ENCODE measurements around the gene PITPNM3. TPM values are rescaled to one million over a fixed set of nuclear protein-coding genes. Genes with fewer than 3 reads are reported as not detected.
"Not testable (repeated sequence)": the region's sequence is repeated elsewhere in the genome, so short reads cannot be mapped to it uniquely, and the experiment has no call there.

Gene PITPNM3
- total and polyA plus RNA-seq, 4 experiments from 2014 or later = 0.05 to 0.50 (median 0.29) TPM; not detected in 1

DNA sequence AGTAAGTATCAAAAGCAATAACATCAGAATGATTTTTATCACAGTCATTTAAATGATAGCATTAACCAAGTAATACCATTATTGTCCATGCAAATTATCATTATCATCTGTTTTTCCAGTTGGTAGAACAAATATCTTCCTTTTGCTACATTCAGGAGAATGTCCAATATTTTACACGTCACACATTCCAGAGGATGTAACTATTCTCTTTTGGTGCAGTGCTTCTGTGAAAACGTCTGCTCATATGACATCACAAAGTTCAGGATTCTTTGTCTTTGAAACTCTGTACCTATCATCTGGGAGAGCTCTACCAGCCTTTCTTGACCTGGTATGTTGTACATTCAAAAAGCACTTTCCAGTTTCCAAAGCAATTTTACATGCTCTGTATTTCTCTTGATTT is 40.2 kb upstream of the PITPNM3 start:
- no peak for DNase-seq
- intact Hi-C loops (cut with micrococcal nuclease) = no loop called here
- CTCF ChIA-PET (ENCODE audit: partially characterized antibody) = no interaction called here
- no peaks in the 10 kb centered on the region for H3K27me3 Mint-ChIP-seq
- H3K36me3 Mint-ChIP-seq = peaks cover 76 to 84% of the 10 kb centered on the region in 2 donors
- Histone ChIP-seq H3K9me3 (ENCODE audit: control insufficient read depth in 1 of 2, low read length in 2 of 2) (no peaks in the 10 kb centered on the region), H3K27ac (ENCODE audit: low read depth, low read length) (no peak overlapping the region), H3K4me3 (ENCODE audit: low read length in 2 of 2) (no peak overlapping the region), H3K36me3 (ENCODE audit: insufficient read depth, low read length) (peaks cover 33% of the 10 kb centered on the region), H3K27me3 (ENCODE audit: insufficient read depth, low read length) (no peaks in the 10 kb centered on the region), H3K4me1 (ENCODE audit: insufficient read depth, low read length) (no peaks in the 10 kb centered on the region)
- no peak overlapping the region for H3K4me3 Mint-ChIP-seq
- no peaks in the 10 kb centered on the region for H3K9me3 Mint-ChIP-seq
- H3K27ac Mint-ChIP-seq = no peak overlapping the region
- H3K4me1 Mint-ChIP-seq = no peaks in the 10 kb centered on the region
- POLR2A ChIA-PET (ENCODE audit: partially characterized antibody) = no interaction called here

DNA sequence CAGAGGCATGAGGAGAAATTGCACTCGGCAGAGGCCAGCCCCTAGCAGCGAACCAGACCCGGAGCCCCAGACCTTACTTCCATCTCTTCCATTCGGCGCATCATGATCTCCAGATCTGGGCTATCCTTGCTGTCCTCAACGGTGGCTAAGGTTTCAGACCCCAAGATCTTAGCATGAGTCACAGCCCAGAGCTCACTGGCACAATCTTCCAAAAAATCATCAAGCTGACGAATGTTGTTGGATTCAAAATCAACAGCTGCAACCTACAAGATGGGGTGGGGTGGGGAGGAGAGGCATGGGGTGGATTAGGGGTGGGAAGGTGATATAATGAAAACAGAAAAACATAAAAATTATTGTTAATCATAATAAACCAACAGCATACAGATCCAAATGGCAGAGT is 39.7 kb upstream of the PITPNM3 start:
- H3K4me3 ChIP-seq (ENCODE audit: low read length in 2 of 2) = no peak overlapping the region
- no peak overlapping the region for H3K27ac Mint-ChIP-seq
- no peaks in the 10 kb centered on the region for H3K4me1 Mint-ChIP-seq
- no peaks in the 10 kb centered on the region for H3K9me3 Mint-ChIP-seq
- H3K27ac ChIP-seq (ENCODE audit: low read depth, low read length) = no peak overlapping the region
- intact Hi-C loops (cut with micrococcal nuclease) = no loop called here
- POLR2A ChIA-PET (ENCODE audit: partially characterized antibody) = no interaction called here
- H3K27me3 Mint-ChIP-seq = no peaks in the 10 kb centered on the region
- H3K36me3 Mint-ChIP-seq = peaks cover 76 to 85% of the 10 kb centered on the region in 2 donors
- no peaks in the 10 kb centered on the region for H3K27me3 ChIP-seq (ENCODE audit: insufficient read depth, low read length)
- no peaks in the 10 kb centered on the region for H3K9me3 ChIP-seq (ENCODE audit: control insufficient read depth in 1 of 2, low read length in 2 of 2)
- H3K4me3 Mint-ChIP-seq = no peak overlapping the region
- peaks cover 37% of the 10 kb centered on the region for H3K36me3 ChIP-seq (ENCODE audit: insufficient read depth, low read length)
- DNase-seq = no peak
- CTCF ChIA-PET (ENCODE audit: partially characterized antibody) = no interaction called here
- no peaks in the 10 kb centered on the region for H3K4me1 ChIP-seq (ENCODE audit: insufficient read depth, low read length)

DNA sequence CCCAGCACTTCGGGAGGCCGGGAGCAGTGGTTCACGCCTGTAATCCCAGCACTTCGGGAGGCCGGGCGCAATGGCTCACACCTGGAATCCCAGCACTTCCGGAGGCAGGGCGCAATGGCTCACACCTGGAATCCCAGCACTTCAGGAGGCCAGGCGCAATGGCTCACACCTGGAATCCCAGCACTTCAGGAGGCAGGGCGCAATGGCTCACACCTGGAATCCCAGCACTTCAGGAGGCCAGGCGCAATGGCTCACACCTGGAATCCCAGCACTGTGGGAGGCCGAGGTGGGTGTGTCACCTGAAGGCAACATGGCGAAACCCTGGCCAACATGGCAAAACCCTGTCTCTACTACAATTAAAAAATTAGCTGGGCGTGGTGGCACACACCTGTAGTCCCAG is 37.0 kb upstream of the PITPNM3 start:
- DNase-seq; H3K4me3 Mint-ChIP-seq; H3K9me3 Mint-ChIP-seq; intact Hi-C loops (cut with micrococcal nuclease); H3K27ac Mint-ChIP-seq; H3K27me3 ChIP-seq (ENCODE audit: insufficient read depth, low read length); H3K27ac ChIP-seq (ENCODE audit: low read depth, low read length); CTCF ChIA-PET (ENCODE audit: partially characterized antibody); H3K4me3 ChIP-seq (ENCODE audit: low read length in 2 of 2); POLR2A ChIA-PET (ENCODE audit: partially characterized antibody); H3K9me3 ChIP-seq (ENCODE audit: control insufficient read depth in 1 of 2, low read length in 2 of 2); H3K4me1 ChIP-seq (ENCODE audit: insufficient read depth, low read length); H3K27me3 Mint-ChIP-seq; H3K4me1 Mint-ChIP-seq: not testable (repeated sequence)
- peaks cover 74 to 82% of the 10 kb centered on the region in 2 donors for H3K36me3 Mint-ChIP-seq
- peaks cover 43% of the 10 kb centered on the region for H3K36me3 ChIP-seq (ENCODE audit: insufficient read depth, low read length)

DNA sequence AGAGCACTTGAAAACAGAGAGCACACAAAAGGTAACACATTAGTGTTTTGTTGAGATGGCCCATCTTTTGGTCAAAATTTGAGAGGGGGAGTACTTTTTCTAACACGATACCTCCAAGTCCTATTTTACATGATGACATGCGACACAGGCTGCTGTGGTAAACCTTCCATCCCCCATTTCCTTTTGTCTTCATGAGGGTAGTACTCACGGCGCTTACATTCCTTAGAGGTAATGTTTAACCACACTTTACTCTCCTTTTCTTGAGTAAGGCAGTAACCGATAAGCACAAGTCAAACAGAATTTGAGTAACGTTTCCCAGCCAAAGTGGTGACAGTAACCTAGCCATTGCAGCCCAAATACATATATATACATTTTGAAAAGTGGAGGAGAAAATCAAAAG is 35.8 kb upstream of the PITPNM3 start:
- peaks cover 44% of the 10 kb centered on the region for H3K36me3 ChIP-seq (ENCODE audit: insufficient read depth, low read length)
- H3K4me1 ChIP-seq (ENCODE audit: insufficient read depth, low read length) = no peaks in the 10 kb centered on the region
- no peak overlapping the region for H3K4me3 ChIP-seq (ENCODE audit: low read length in 2 of 2)
- no peaks in the 10 kb centered on the region for H3K4me1 Mint-ChIP-seq
- CTCF ChIA-PET (ENCODE audit: partially characterized antibody) = no interaction called here
- no peaks in the 10 kb centered on the region for H3K27me3 ChIP-seq (ENCODE audit: insufficient read depth, low read length)
- POLR2A ChIA-PET (ENCODE audit: partially characterized antibody) = no interaction called here
- no peaks in the 10 kb centered on the region for H3K9me3 Mint-ChIP-seq
- peak overlapping the region in 1 of 7 donors; percentile 64 for H3K27ac Mint-ChIP-seq
- intact Hi-C loops (cut with micrococcal nuclease) = no loop called here
- DNase-seq = no peak
- no peaks in the 10 kb centered on the region for H3K27me3 Mint-ChIP-seq
- H3K36me3 Mint-ChIP-seq = peaks cover 77 to 85% of the 10 kb centered on the region in 2 donors
- H3K27ac ChIP-seq (ENCODE audit: low read depth, low read length) = no peak overlapping the region
- H3K9me3 ChIP-seq (ENCODE audit: control insufficient read depth in 1 of 2, low read length in 2 of 2) = no peaks in the 10 kb centered on the region
- no peak overlapping the region for H3K4me3 Mint-ChIP-seq

DNA sequence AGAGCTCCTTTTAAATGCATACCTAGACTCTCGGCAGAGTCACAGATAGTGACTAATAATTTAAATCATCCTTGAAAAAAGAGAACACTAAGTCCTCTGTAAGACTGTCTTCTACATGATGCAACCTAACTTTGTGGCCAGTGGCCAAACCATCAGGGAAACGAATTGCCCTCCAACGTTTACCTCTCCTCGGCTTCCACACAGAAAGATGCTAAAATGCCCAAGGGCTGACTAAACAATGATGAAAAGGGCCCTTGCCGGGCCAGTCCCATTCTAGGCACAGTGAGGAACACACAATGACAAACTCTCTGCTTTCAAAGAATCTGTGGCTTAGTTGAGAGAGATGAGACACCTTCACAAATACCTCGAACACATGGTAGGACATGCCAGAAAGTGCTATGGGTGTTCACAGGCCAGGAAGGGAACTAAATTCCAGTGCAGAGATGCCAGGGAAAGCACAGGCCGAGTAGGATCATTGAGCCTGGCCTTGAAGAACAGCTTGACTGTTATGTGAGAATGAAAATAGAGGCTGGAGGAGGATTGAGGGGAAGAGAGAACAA is 35.3 kb upstream of the PITPNM3 start:
- CTCF ChIA-PET (ENCODE audit: partially characterized antibody) = no interaction called here
- H3K27me3 Mint-ChIP-seq = no peaks in the 10 kb centered on the region
- POLR2A ChIA-PET (ENCODE audit: partially characterized antibody) = no interaction called here

DNA sequence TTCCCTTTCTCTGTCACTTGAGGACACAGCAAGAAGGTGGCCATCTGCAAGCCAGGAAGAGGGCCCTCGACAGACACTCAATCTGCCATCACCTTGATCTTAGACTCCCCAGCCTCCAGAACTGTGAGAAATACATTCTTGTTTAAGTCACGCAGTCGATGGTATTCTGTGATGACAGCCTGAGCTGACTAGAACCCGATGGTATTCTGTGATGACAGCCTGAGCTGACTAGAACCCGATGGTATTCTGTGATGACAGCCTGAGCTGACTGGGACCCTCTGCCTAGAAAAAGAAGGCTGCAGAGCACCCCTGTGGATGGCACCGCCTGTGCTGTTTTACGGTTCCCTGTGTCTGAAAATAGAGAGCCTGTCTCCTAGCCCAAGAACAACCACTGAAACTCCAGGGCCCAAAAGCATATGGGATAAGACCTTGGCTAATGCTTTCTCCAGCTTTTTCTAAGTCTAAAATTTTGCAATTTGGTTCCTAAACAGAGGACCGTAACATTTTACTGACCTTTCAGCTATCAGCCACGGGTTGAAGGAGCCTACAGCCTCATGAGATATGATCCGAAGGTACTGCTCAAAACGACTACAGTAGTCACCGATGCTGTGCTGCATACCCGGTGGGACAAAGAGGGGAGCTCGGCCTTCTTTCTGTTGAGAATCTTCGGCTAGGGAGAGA is 33.1 kb upstream of the PITPNM3 start:
- no peaks in the 10 kb centered on the region for H3K27me3 Mint-ChIP-seq
- H3K36me3 Mint-ChIP-seq = peaks cover 77 to 82% of the 10 kb centered on the region in 2 donors
- Histone ChIP-seq H3K4me1 (ENCODE audit: insufficient read depth, low read length) (no peaks in the 10 kb centered on the region), H3K36me3 (ENCODE audit: insufficient read depth, low read length) (peaks cover 43% of the 10 kb centered on the region), H3K27me3 (ENCODE audit: insufficient read depth, low read length) (no peaks in the 10 kb centered on the region), H3K27ac (ENCODE audit: low read depth, low read length) (no peak overlapping the region), H3K9me3 (ENCODE audit: control insufficient read depth in 1 of 2, low read length in 2 of 2) (no peaks in the 10 kb centered on the region), H3K4me3 (ENCODE audit: low read length in 2 of 2) (no peak overlapping the region)
- no peak overlapping the region for H3K4me3 Mint-ChIP-seq
- ChIA-PET CTCF (ENCODE audit: partially characterized antibody) (no interaction called here), POLR2A (ENCODE audit: partially characterized antibody) (no interaction called here)
- no peak overlapping the region for H3K27ac Mint-ChIP-seq
- intact Hi-C loops (cut with micrococcal nuclease) = no loop called here
- H3K9me3 Mint-ChIP-seq = peaks cover 0 to 4% (median 0%) of the 10 kb centered on the region in 8 donors
- no peak for DNase-seq
- H3K4me1 Mint-ChIP-seq = no peaks in the 10 kb centered on the region

More for the DNA sequence above, 35.3 kb upstream of the PITPNM3 start:
- no peaks in the 10 kb centered on the region for H3K4me1 Mint-ChIP-seq
- Histone ChIP-seq H3K36me3 (ENCODE audit: insufficient read depth, low read length) (peaks cover 46% of the 10 kb centered on the region), H3K4me3 (ENCODE audit: low read length in 2 of 2) (no peak overlapping the region), H3K9me3 (ENCODE audit: control insufficient read depth in 1 of 2, low read length in 2 of 2) (no peaks in the 10 kb centered on the region), H3K27ac (ENCODE audit: low read depth, low read length) (no peak overlapping the region), H3K27me3 (ENCODE audit: insufficient read depth, low read length) (no peaks in the 10 kb centered on the region), H3K4me1 (ENCODE audit: insufficient read depth, low read length) (no peaks in the 10 kb centered on the region)
- peak overlapping the region in 2 of 7 donors; percentile 15 to 64 for H3K27ac Mint-ChIP-seq
- no peak for DNase-seq
- H3K9me3 Mint-ChIP-seq = no peaks in the 10 kb centered on the region
- H3K4me3 Mint-ChIP-seq = no peak overlapping the region
- intact Hi-C loops (cut with micrococcal nuclease) = no loop called here
- H3K36me3 Mint-ChIP-seq = peaks cover 75 to 82% of the 10 kb centered on the region in 2 donors

DNA sequence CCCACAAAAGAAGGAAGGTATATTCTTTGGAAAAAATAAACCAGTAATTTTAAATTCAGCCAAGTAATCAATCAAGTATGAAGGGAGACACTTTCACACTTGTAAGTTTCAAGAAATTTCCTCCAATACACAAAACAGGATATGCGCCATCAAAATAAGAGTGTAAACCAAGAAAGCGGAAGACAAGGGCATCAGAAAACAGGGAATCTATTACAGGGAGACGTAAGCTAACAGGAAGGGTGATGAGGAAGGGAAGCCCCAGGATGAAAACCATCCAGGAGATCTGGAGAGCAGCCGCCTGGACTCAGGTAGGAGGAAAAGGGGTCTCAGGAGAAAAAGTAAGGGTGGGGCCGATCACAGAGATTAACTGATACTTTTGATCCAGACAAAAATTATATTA is 31.8 kb upstream of the PITPNM3 start:
- peaks cover 0 to 4% (median 0%) of the 10 kb centered on the region in 8 donors for H3K9me3 Mint-ChIP-seq
- Histone ChIP-seq H3K36me3 (ENCODE audit: insufficient read depth, low read length) (peaks cover 46% of the 10 kb centered on the region), H3K4me1 (ENCODE audit: insufficient read depth, low read length) (no peaks in the 10 kb centered on the region), H3K9me3 (ENCODE audit: control insufficient read depth in 1 of 2, low read length in 2 of 2) (no peaks in the 10 kb centered on the region), H3K27ac (ENCODE audit: low read depth, low read length) (no peak overlapping the region), H3K4me3 (ENCODE audit: low read length in 2 of 2) (no peak overlapping the region), H3K27me3 (ENCODE audit: insufficient read depth, low read length) (no peaks in the 10 kb centered on the region)
- ChIA-PET CTCF (ENCODE audit: partially characterized antibody) (no interaction called here), POLR2A (ENCODE audit: partially characterized antibody) (no interaction called here)
- H3K36me3 Mint-ChIP-seq = peaks cover 80 to 84% of the 10 kb centered on the region in 2 donors
- no peaks in the 10 kb centered on the region for H3K27me3 Mint-ChIP-seq
- intact Hi-C loops (cut with micrococcal nuclease) = no loop called here
- DNase-seq = no peak
- H3K27ac Mint-ChIP-seq = no peak overlapping the region
- H3K4me3 Mint-ChIP-seq = peak overlapping the region in 1 of 8 donors; percentile 36
- no peaks in the 10 kb centered on the region for H3K4me1 Mint-ChIP-seq
